DOHH2 (cell line): Measurements from ENCODE around the gene AP3S2.

Experiments
- EZH2phosphoT487 ChIP-seq: fragments of 200-600 bp; sonication (generic); IDR thresholded peaks from 2 replicates; pipeline ENCODE4 v1.6.1; 2017; ENCODE audit warnings: borderline replicate concordance, mild to moderate bottlenecking, antibody characterized with exemption, low read length, moderate library complexity, mixed read lengths
- TF ChIP-seq, protein P1 (sequence below): fragments of 200-600 bp; sonication (generic); IDR thresholded peaks from one replicate; pipeline ENCODE4 v1.5.1; 2014; ENCODE audit warnings: antibody characterized with exemption, mild to moderate bottlenecking, low read depth, low read length; ENCODE audit not compliant: poor library complexity, severe bottlenecking

DNA sequence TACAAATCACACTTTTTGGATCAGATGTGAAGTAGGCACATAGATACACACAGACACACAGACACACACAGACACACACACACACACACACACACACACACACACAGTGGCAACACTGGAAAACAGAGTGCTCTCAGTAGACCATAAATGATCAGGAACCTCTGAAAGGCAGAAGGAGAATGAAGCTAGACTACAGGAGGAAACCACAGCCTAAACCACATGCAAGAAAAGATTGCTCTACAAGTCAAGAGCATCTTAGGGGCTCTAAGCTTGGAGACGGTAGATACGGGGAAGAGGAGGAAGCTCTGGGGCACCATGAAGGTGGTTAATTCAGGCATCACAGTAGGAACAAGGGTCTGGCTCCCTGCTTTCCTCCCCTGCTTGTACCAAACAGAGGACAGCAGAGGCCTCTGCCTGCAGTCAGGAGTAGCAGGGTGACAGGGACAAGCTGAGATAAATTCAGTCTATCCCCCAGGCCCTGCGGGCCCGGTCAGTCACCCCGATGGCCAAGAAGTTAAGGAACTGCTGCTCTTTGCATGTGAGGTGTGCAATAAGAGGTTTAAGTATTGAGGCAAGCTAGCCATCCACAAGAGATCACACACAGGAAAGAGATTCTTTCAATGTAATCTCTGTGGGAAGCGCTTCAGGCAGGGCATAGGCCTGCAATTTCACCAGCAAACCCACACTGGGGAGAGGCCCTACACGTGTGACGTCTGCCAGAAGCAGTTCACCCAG is 42.4 kb upstream of the AP3S2 start:
- TF ChIP-seq, protein P1, sequence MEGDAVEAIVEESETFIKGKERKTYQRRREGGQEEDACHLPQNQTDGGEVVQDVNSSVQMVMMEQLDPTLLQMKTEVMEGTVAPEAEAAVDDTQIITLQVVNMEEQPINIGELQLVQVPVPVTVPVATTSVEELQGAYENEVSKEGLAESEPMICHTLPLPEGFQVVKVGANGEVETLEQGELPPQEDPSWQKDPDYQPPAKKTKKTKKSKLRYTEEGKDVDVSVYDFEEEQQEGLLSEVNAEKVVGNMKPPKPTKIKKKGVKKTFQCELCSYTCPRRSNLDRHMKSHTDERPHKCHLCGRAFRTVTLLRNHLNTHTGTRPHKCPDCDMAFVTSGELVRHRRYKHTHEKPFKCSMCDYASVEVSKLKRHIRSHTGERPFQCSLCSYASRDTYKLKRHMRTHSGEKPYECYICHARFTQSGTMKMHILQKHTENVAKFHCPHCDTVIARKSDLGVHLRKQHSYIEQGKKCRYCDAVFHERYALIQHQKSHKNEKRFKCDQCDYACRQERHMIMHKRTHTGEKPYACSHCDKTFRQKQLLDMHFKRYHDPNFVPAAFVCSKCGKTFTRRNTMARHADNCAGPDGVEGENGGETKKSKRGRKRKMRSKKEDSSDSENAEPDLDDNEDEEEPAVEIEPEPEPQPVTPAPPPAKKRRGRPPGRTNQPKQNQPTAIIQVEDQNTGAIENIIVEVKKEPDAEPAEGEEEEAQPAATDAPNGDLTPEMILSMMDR: no peak
- TF ChIP-seq EZH2phosphoT487: no peak
